Motor neuron (in vitro differentiated cells): ENCODE results near the gene HMGXB3. TPM values are rescaled to one million over a fixed set of nuclear protein-coding genes. Genes with fewer than 3 reads are reported as not detected.

Experiments
- ATAC-seq, 8 experiments: fragments of 200-7000 bp; cut with Tn5 transposase; replicated peaks in 6 of 8; 2 replicates each; pipeline ENCODE4 v1.8.0; 2021; ENCODE audit warnings: mild to moderate bottlenecking in 8 of 8, moderate library complexity in 8 of 8
- H3K27ac ChIP-seq, 2 donors: fragments of 250-450 bp; sonication (Bioruptor Pico); 2 replicates each; pipeline ENCODE4 v1.9.0; 2021; ENCODE audit warnings: antibody characterized with exemption in 2 of 2, mild to moderate bottlenecking in 2 of 2, moderate library complexity in 1 of 2
- H3K4me1 ChIP-seq, 2 donors: fragments of 250-450 bp; sonication (Bioruptor Pico); replicated peaks in 1 of 2; 2 replicates each; pipeline ENCODE4 v1.6.1; 2021; ENCODE audit warnings: antibody characterized with exemption in 2 of 2, mild to moderate bottlenecking in 2 of 2, moderate library complexity in 1 of 2
- H3K4me3 ChIP-seq, 5 donors: fragments of 250-450 bp; sonication (Bioruptor Pico); 2 replicates each; pipeline ENCODE4 v1.9.0; 2021; ENCODE audit warnings: antibody characterized with exemption in 5 of 5, mild to moderate bottlenecking in 5 of 5, moderate library complexity in 4 of 5
- WGBS, 10 experiments: fragments of 450-650 bp; shearing (Covaris generic); methylation state at CpG; one replicate each; pipeline ENCODE4 v1.0.0; 2022; 5-methylcytosine and 5-hydroxymethylcytosine counted together
- in situ Hi-C, 9 experiments: fragments of 400-800 bp; cut with MboI; loops; one replicate each; pipeline ENCODE4 v1.15.0; 2021; ENCODE audit warnings: low sequenced_read_pairs in 9 of 9, low pct_unique_long_range_greater_than_20kb in 2 of 9; ENCODE audit not compliant: unreplicated experiment in 9 of 9
- total RNA-seq, 8 experiments: library from RNA; unstranded; fragments of 300-600 nt; gene quantifications; 2 replicates each; pipeline versions ENCODE4 v1.2.3 to v1.2.4, GENCODE V29; 2022

Gene HMGXB3
- 10 to 100 TPM; 16.2 to 46.4 (median 26.1) TPM for total RNA-seq

- Histone ChIP-seq H3K4me1 (peaks cover 18 to 21% of the 10 kb centered on the region in 2 donors), H3K27ac (peak within 1 kb of the TSS; percentile 85 to 88), H3K4me3 (peak within 1 kb of the TSS; percentile 60 to 96 (median 91))
- ATAC-seq: peak; percentile 85 to 98 (median 96)
- in situ Hi-C loops: no loop called here
- WGBS, 10 experiments: 0 to 10% (median 0%) methylated on average over 1 to 11 of the region's 72 CpGs; no CpG with 5 or more reads in 4 of the 10 experiments
Measured at GRCh38 chr5:150000256-150000989, at the start of gene HMGXB3, which contains the start of gene TIGD6. HMGXB3 (plus strand) TSS chr5:150000739; CDS start chr5:150004853, 4,114 bp downstream. TIGD6 (minus strand) TSS chr5:150000654; CDS start chr5:149996348, 4,306 bp downstream.

GRCh38 chr5:149951138-149951749 lies 49.3 kb upstream of the HMGXB3 start:
- Histone ChIP-seq H3K4me1 (peaks cover 0 to 5% of the 10 kb centered on the region in 2 donors), H3K4me3 (no peak overlapping the region), H3K27ac (no peak overlapping the region)
- in situ Hi-C loops: no loop called here
- 44 to 86% (median 71%) methylated on average over 3 to 5 of the region's 6 CpGs; no CpG with 5 or more reads in 5 of the 10 experiments for WGBS, 10 experiments
- ATAC-seq: no peak

GRCh38 chr5:149953436-149954121 lies 47.0 kb upstream of the HMGXB3 start:
- no peak overlapping the region for H3K4me3 ChIP-seq
- ATAC-seq: peak in 2 of 8 experiments; percentile 20 to 72
- in situ Hi-C loops: no loop called here
- H3K27ac ChIP-seq: no peak overlapping the region
- 59 to 100% (median 80%) methylated on average over 2 to 6 of the region's 9 CpGs for WGBS, 10 experiments
- peaks cover 0 to 5% of the 10 kb centered on the region in 2 donors for H3K4me1 ChIP-seq

GRCh38 chr5:149954798-149955197 lies 45.7 kb upstream of the HMGXB3 start:
- in situ Hi-C loops: no loop called here
- 17 to 95% (median 80%) methylated on average over 2 to 6 of the region's 6 CpGs; no CpG with 5 or more reads in 2 of the 10 experiments for WGBS, 10 experiments

GRCh38 chr5:149956685-149957084 lies 43.9 kb upstream of the HMGXB3 start:
- Histone ChIP-seq H3K4me3 (no peak overlapping the region), H3K4me1 (peaks cover 15% of the 10 kb centered on the region in 2 donors), H3K27ac (no peak overlapping the region)
- 44 to 100% (median 63%) methylated on average over 1 to 4 of the region's 5 CpGs; no CpG with 5 or more reads in 2 of the 10 experiments for WGBS, 10 experiments
- no peak for ATAC-seq
- in situ Hi-C loops: no loop called here

More at GRCh38 chr5:149954798-149955197, 45.7 kb upstream of the HMGXB3 start:
- Histone ChIP-seq H3K27ac (no peak overlapping the region), H3K4me3 (no peak overlapping the region), H3K4me1 (peaks cover 7 to 10% of the 10 kb centered on the region in 2 donors)
- no peak for ATAC-seq

- no peak overlapping the region for H3K27ac ChIP-seq
- WGBS, 10 experiments: 20 to 100% (median 80%) methylated on average over 1 to 2 of the region's 4 CpGs; no CpG with 5 or more reads in 5 of the 10 experiments
- in situ Hi-C loops: no loop called here
- H3K4me1 ChIP-seq: peaks cover 15 to 17% of the 10 kb centered on the region in 2 donors
- H3K4me3 ChIP-seq: no peak overlapping the region
- no peak for ATAC-seq
Measured at GRCh38 chr5:149957855-149958254, 42.7 kb upstream of the HMGXB3 start.

GRCh38 chr5:149959406-149960236 lies 40.9 kb upstream of the HMGXB3 start:
- no peak for ATAC-seq
- Histone ChIP-seq H3K4me3 (peak overlapping the region; percentile 52 to 91 (median 60)), H3K27ac (peak overlapping the region; percentile 79 to 88), H3K4me1 (peaks cover 10 to 17% of the 10 kb centered on the region in 2 donors)
- 0 to 56% (median 27%) methylated on average over 1 to 12 of the region's 14 CpGs for WGBS, 10 experiments
- in situ Hi-C loops: no loop called here

GRCh38 chr5:149960272-149961185 lies 40.0 kb upstream of the HMGXB3 start, which contains the start of gene SLC26A2:
SLC26A2 (plus strand) TSS chr5:149960758; CDS start chr5:149977653, 16,895 bp downstream.
- Histone ChIP-seq H3K4me3 (peak within 1 kb of the TSS; percentile 52 to 91 (median 60)), H3K4me1 (peaks cover 10 to 17% of the 10 kb centered on the region in 2 donors), H3K27ac (peak within 1 kb of the TSS; percentile 79 to 88)
- ATAC-seq: peak; percentile 93 to 99 (median 98)
- in situ Hi-C loops: no loop called here
- WGBS, 10 experiments: 0 to 4% (median 0%) methylated on average over 1 to 12 of the region's 84 CpGs; no CpG with 5 or more reads in 2 of the 10 experiments

- in situ Hi-C loops: no loop called here
- WGBS, 10 experiments: 0 to 100% (median 59%) methylated on average over 1 to 4 of the region's 23 CpGs; no CpG with 5 or more reads in 2 of the 10 experiments
- peak overlapping the region; percentile 47 to 63 for H3K27ac ChIP-seq
- peaks cover 10 to 17% of the 10 kb centered on the region in 2 donors for H3K4me1 ChIP-seq
- peak overlapping the region; percentile 52 to 91 (median 60) for H3K4me3 ChIP-seq
- ATAC-seq: no peak
Measured at GRCh38 chr5:149961186-149961685, 39.3 kb upstream of the HMGXB3 start.

GRCh38 chr5:149961957-149962409 lies 38.6 kb upstream of the HMGXB3 start:
- no peak overlapping the region for H3K27ac ChIP-seq
- peaks cover 10 to 17% of the 10 kb centered on the region in 2 donors for H3K4me1 ChIP-seq
- ATAC-seq: peak in 2 of 8 experiments; percentile 1 to 2
- H3K4me3 ChIP-seq: no peak overlapping the region
- in situ Hi-C loops: no loop called here
- WGBS, 10 experiments: 40 to 100% (median 72%) methylated on average over 2 to 6 of the region's 6 CpGs; no CpG with 5 or more reads in 3 of the 10 experiments
